Brain microvascular endothelial cell (primary cell): ENCODE measurements around the gene MID2.
"Not testable (repeated sequence)": the region's sequence is repeated elsewhere in the genome, so short reads cannot be mapped to it uniquely, and the experiment has no call there.

Experiments used
- DNase-seq: peaks from one replicate; pipeline ENCODE4 v3.0.0-alpha.2; 2020
- H3K27ac ChIP-seq: fragments of 250-450 bp; sonication (Bioruptor Pico); 2 replicates; pipeline ENCODE4 v1.5.1; 2020; ENCODE audit warnings: mild to moderate bottlenecking, moderate library complexity
- H3K27me3 ChIP-seq: fragments of 250-450 bp; sonication (Bioruptor Pico); replicated peaks from 2 replicates; pipeline ENCODE4 v1.5.1; 2020; ENCODE audit warnings: mild to moderate bottlenecking
- H3K36me3 ChIP-seq: fragments of 250-450 bp; sonication (Bioruptor Pico); replicated peaks from 2 replicates; pipeline ENCODE4 v1.5.1; 2020; ENCODE audit warnings: mild to moderate bottlenecking
- H3K4me3 ChIP-seq: 2 replicates; pipeline ENCODE4 v1.5.1; 2011; ENCODE audit warnings: low read depth, mild to moderate bottlenecking, control low read depth, low read length, moderate library complexity
- in situ Hi-C: cut with HindIII; loops from 2 replicates; pipeline ENCODE4 v1.10.0; 2017; ENCODE audit warnings: low sequenced_read_pairs, low pct_ligation_motif_present
- TF ChIP-seq, protein P1 (sequence below): IDR thresholded peaks from 2 replicates; pipeline ENCODE4 v1.5.1; 2011; ENCODE audit warnings: low read depth, mild to moderate bottlenecking, moderate library complexity, low read length, control low read depth, inconsistent platforms; ENCODE audit errors: missing control alignments

Gene MID2

GRCh38 chrX:107848591-107848990 lies 22.9 kb downstream of the MID2 start:
- DNase-seq = no peak
- Histone ChIP-seq H3K27me3 (no peaks in the 10 kb centered on the region), H3K27ac (no peak overlapping the region), H3K4me3 (no peak overlapping the region), H3K36me3 (no peaks in the 10 kb centered on the region)
- TF ChIP-seq, protein P1, sequence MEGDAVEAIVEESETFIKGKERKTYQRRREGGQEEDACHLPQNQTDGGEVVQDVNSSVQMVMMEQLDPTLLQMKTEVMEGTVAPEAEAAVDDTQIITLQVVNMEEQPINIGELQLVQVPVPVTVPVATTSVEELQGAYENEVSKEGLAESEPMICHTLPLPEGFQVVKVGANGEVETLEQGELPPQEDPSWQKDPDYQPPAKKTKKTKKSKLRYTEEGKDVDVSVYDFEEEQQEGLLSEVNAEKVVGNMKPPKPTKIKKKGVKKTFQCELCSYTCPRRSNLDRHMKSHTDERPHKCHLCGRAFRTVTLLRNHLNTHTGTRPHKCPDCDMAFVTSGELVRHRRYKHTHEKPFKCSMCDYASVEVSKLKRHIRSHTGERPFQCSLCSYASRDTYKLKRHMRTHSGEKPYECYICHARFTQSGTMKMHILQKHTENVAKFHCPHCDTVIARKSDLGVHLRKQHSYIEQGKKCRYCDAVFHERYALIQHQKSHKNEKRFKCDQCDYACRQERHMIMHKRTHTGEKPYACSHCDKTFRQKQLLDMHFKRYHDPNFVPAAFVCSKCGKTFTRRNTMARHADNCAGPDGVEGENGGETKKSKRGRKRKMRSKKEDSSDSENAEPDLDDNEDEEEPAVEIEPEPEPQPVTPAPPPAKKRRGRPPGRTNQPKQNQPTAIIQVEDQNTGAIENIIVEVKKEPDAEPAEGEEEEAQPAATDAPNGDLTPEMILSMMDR = no peak
- in situ Hi-C loops = no loop called here

- Histone ChIP-seq H3K27ac (no peak overlapping the region), H3K4me3 (no peak overlapping the region), H3K36me3 (no peaks in the 10 kb centered on the region), H3K27me3 (no peaks in the 10 kb centered on the region)
- DNase-seq = no peak
- TF ChIP-seq, protein P1 = peak; percentile 32
- in situ Hi-C loops = no loop called here
These were observed 24.2 kb downstream of the MID2 start for GRCh38 chrX:107849747-107850421.

DNA sequence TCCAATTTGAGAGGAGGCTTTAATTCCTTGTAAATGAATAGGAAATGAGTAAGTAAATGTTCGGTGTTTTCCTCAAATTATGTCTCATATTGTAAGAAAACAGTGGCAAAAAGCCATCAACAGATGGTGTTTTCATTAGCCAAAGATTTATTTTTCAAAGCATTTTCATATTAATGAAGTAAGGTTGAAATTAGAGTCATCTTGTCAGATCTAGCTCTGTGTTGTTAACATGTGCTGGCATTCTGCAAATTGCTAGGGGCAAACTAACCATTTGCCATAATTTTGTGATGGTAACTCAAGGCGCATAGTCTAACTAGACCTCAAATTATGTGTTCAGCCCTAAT lies 24.7 kb downstream of the MID2 start:
- Histone ChIP-seq H3K27ac (no peak overlapping the region), H3K4me3 (no peak overlapping the region), H3K27me3 (no peaks in the 10 kb centered on the region), H3K36me3 (no peaks in the 10 kb centered on the region)
- DNase-seq = no peak
- TF ChIP-seq, protein P1 = no peak
- in situ Hi-C loops = no loop called here

GRCh38 chrX:107851215-107851614 lies 25.5 kb downstream of the MID2 start:
- no peaks in the 10 kb centered on the region for H3K27me3 ChIP-seq
- in situ Hi-C loops = no loop called here
- peak; percentile 7 for DNase-seq
- H3K27ac ChIP-seq = no peak overlapping the region
- no peaks in the 10 kb centered on the region for H3K36me3 ChIP-seq
- no peak overlapping the region for H3K4me3 ChIP-seq
- TF ChIP-seq, protein P1 = no peak

GRCh38 chrX:107851665-107852064 lies 26.0 kb downstream of the MID2 start:
- H3K27ac ChIP-seq, H3K36me3 ChIP-seq, DNase-seq, in situ Hi-C loops, H3K4me3 ChIP-seq, H3K27me3 ChIP-seq: not testable (repeated sequence)

DNA sequence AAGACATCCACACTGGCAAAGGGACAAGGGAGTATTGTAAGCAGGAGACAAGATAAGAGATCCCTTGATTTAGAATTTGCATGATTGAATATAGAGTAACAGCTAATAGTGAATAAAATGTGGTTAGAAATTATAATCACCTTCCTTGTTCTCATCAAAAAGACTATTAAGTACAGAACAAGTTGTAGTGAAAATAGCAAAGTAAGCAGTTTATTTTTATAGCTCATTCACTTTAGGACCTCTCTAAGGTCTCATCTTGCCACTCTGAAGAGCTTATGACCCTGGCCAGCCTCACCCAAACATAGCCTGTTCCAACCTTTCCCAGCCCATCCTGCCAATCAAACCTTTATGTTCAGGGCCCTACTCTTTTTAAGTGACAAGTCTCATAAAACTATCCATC lies 30.6 kb downstream of the MID2 start:
- in situ Hi-C loops = no loop called here
- TF ChIP-seq, protein P1 = no peak
- no peak for DNase-seq
- no peak overlapping the region for H3K27ac ChIP-seq
- no peak overlapping the region for H3K4me3 ChIP-seq
- H3K27me3 ChIP-seq = no peaks in the 10 kb centered on the region
- no peaks in the 10 kb centered on the region for H3K36me3 ChIP-seq

GRCh38 chrX:107857041-107857440 lies 31.4 kb downstream of the MID2 start:
- H3K27me3 ChIP-seq, in situ Hi-C loops, H3K4me3 ChIP-seq, DNase-seq, H3K36me3 ChIP-seq, H3K27ac ChIP-seq: not testable (repeated sequence)
